ENCODE data around the gene CEP85L. TPM values are rescaled to one million over a fixed set of nuclear protein-coding genes. Genes with fewer than 3 reads are reported as not detected.

CEP85L gene
- total and polyA plus RNA-seq, 2 of the 13 experiments (the other 11 are each of a cell fraction or from before 2014, with no cell fraction given): 0.44 to 1.7 TPM

GRCh38 chr6:118649918-118650581 is 1.3 kb downstream of the CEP85L start (continued):
- TF ChIP-seq ZNF276 (CRISPR knock-in tag; IDR thresholded peaks at IDR 0.05; ENCODE audit: low read depth) (no peak), ZNF138 (CRISPR knock-in tag; IDR thresholded peaks at IDR 0.05; ENCODE audit: low read depth) (0 out of 2 replicates have a peak, but pooled peaks have one; percentile 49), ZNF598 (CRISPR knock-in tag; IDR thresholded peaks at IDR 0.05; ENCODE audit: borderline replicate concordance) (peak; percentile 12; the same call in 1 of the 2 replicates)

GRCh38 chr6:118648866-118649554 is 2.4 kb downstream of the CEP85L start:
- Histone ChIP-seq H4K20me1 (ENCODE audit: insufficient read depth, low read length) (no peaks in the 10 kb centered on the region), H3K36me3 (replicated peaks in 1 of 2; ENCODE audit: control insufficient read depth in 1 of 2, insufficient read depth in 2 of 2, low read length in 2 of 2) (no peaks in the 10 kb centered on the region), H3K27me3 (ENCODE audit: control insufficient read depth in 1 of 2, insufficient read depth in 2 of 2, low read length in 2 of 2) (peaks cover 0 to 26% of the 10 kb centered on the region in 2 experiments; a peak in 3 of 5 replicates), H3K79me2 (ENCODE audit: insufficient read depth, low read length) (no peaks in the 10 kb centered on the region), H3K4me1 (ENCODE audit: insufficient read depth, low read length) (peaks cover 21% of the 10 kb centered on the region), H3K27ac (ENCODE audit: extremely low read length, insufficient read depth, low read length) (no peak overlapping the region), H3K9me3 (ENCODE audit: low read length) (no peaks in the 10 kb centered on the region), H2AFZ (ENCODE audit: low read length) (no peak overlapping the region), H3K9ac (ENCODE audit: insufficient read depth, low read depth, low read length) (no peak overlapping the region), H3K4me3 (replicated peaks in 1 of 3; ENCODE audit: insufficient read depth in 1 of 3, low read depth in 2 of 3, low read length in 3 of 3) (no peak overlapping the region), H3K4me2 (ENCODE audit: low read depth, low read length) (no peak overlapping the region)
- no TSS peak for BruUV-seq (replicated peaks)
- in situ Hi-C loops (cut with HindIII; ENCODE audit: extremely low pct_ligation_motif_present, low pct_unique_long_range_greater_than_20kb) (no loop called here), intact Hi-C loops (cut with micrococcal nuclease; ENCODE audit: unreplicated experiment) (no loop called here)
- ATAC-seq (no peak), DNase-seq (ENCODE audit: low spot score) (no peak), FAIRE-seq (no peak)
- 50% methylated on average over 2 of the region's 2 CpGs for WGBS (ENCODE audit: low lambda C conversion rate)
- POLR2A ChIA-PET: no interaction called here
- CTCF ChIA-PET (ENCODE audit: low intra/inter-chr PET ratio, low total read pairs): no interaction called here
- no peak for TF ChIP-seq ZFYVE20 (CRISPR knock-in tag; IDR thresholded peaks at IDR 0.05; ENCODE audit: borderline replicate concordance, low read depth)
- TF ChIP-seq ZNF513 (CRISPR knock-in tag; conservative IDR thresholded peaks at IDR 0.05): no peak
- no peak for TF ChIP-seq BRD4 (CRISPR knock-in tag; IDR thresholded peaks at IDR 0.05)
- TF ChIP-seq ZNF207 (IDR thresholded peaks at IDR 0.05; ENCODE audit: borderline replicate concordance): no peak
- TF ChIP-seq ZNF713 (CRISPR knock-in tag; IDR thresholded peaks at IDR 0.05): no peak
- TF ChIP-seq ZNF629 (CRISPR knock-in tag; conservative IDR thresholded peaks at IDR 0.05): no peak
- no peak for TF ChIP-seq PRMT3 (CRISPR knock-in tag; IDR thresholded peaks at IDR 0.05; ENCODE audit: borderline replicate concordance, low read depth)
- no peak for TF ChIP-seq SALL1 (CRISPR knock-in tag; IDR thresholded peaks at IDR 0.05)
- no peak for TF ChIP-seq HBP1 (CRISPR knock-in tag; IDR thresholded peaks at IDR 0.05; ENCODE audit: low read depth)
- TF ChIP-seq ZNF547 (CRISPR knock-in tag; IDR thresholded peaks at IDR 0.05): no peak
- TF ChIP-seq SSRP1 (CRISPR knock-in tag; IDR thresholded peaks at IDR 0.05): no peak
- TF ChIP-seq ZNF614 (CRISPR knock-in tag; IDR thresholded peaks at IDR 0.05; ENCODE audit: borderline replicate concordance): no peak
- no peak for TF ChIP-seq MAF1 (CRISPR knock-in tag; IDR thresholded peaks at IDR 0.05; ENCODE audit: borderline replicate concordance)

All from HepG2 (cell line).